Fibroblast of skin of back (primary cell): ENCODE measurements around the gene BBS4.

Source experiments
- DNase-seq: peaks from one replicate; pipeline ENCODE4 v3.0.0-alpha.2; 2013

The BBS4 gene

DNA sequence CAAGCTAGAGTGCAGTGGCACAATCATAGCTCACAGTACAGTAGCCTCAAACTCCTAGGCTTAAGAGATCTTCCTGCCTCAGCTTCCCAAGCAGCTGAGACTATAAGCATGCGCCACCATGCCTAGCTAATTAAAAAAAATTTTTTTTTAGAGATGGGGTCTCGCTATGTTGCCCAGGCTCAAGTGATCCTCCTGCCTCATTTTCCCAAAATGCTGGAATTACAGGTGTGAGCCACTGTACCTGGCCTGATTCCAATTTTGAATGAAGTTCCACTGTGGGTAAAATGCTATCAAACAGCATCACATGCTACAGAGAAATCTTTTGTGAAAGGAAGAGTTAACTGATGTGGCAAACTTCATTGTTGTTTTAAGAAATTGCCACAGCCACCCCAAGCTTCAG lies 80.0 kb downstream of the BBS4 start:
- DNase-seq, result no peak

GRCh38 chr15:72766780-72767179 lies 80.8 kb downstream of the BBS4 start:
- no peak for DNase-seq

DNA sequence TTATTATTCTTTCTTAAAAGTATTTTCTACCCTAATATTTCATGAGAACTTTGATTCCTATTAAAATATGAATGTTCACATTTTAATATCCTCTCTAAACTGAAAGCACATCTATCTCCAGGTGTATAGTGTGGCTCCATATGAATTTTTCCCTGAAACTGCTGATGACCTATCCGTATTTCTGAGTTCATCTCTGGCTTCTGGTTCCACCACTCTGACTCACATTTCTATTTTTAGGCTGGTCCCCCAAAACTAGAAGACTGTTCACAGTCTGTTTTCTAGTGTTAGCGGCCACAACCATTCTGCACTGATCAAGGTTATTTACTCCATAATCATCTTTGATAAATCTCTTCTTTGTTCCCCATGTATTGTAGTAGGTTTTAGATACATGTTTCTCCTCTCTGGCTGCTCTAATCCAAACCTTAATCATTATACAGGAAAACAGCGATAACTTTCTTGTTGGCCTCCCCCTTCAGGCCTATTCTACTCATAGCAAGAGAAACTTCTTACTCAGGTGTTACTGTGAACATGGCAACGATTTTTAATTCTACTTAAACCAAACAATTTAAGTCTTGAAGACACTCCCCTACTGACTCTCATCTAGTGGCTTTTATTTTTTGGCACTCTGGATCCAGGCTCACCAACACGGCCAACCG lies 84.8 kb downstream of the BBS4 start:
- no peak for DNase-seq

- DNase-seq, result no peak
Observed at GRCh38 chr15:72771329-72771725, 85.3 kb downstream of the BBS4 start.

- DNase-seq, result no peak
Observed at GRCh38 chr15:72774696-72775383, 88.8 kb downstream of the BBS4 start.

DNA sequence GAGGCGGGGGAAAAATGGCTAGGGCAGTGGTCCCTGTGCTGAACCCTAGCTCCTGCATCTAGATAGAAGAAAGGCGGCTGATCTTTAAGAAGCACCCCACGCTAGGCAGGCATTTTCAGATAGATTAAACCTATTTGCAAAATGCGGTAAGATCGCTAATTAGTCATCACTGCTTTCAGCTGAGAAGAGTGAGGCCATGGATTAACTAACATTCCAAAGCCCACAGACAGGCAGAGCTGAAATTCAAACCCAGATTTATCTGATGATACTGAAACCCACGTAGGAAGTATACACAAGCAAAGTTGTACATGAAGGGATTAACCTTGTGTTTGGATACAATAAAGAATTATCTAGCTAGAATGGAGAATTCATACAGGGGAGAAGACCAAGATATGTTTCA lies 92.8 kb downstream of the BBS4 start:
- DNase-seq, result no peak

GRCh38 chr15:72781631-72782030 lies 95.6 kb downstream of the BBS4 start:
- DNase-seq, result no peak

DNA sequence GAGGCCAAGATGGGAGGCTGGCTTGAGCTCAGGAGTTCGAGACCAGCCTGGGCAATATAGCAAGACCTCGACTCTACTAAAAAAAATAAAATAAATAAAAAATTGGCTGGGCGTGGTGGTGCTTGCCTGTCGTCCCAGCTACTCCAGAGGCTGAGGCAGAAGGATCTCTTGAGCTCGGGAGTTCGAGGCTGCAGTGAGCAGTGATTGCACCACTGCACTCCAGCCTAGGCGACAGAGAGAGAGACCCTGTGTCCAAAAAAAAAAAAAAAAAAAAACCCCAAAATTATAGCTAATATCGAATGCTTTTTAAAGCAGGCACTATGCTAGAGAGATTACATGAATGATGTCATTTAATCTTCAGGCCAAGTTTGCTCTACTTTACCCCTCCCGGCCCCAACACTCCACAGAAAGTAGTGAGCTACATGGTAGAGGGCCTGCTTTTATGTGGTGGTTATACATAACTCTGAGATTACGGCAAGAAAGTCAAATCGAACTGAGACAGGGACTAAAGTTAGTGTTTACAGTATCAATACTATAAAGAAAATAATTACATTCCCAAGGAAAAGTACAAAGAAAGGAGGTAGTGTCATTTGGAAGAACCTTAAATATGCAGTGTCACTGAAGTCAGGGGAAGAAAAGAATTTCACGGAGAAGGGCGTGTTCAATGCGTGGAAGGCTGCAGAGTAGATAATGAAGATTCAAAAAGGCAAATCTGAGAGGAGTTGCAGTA lies 96.4 kb downstream of the BBS4 start:
- no peak for DNase-seq

- DNase-seq, result peak; percentile 30
Observed at GRCh38 chr15:72783004-72783639, 97.1 kb downstream of the BBS4 start.

GRCh38 chr15:72783640-72784455 lies 97.8 kb downstream of the BBS4 start, which contains the start of gene ADPGK:
Gene ADPGK (minus strand): TSS chr15:72783758. CDS start chr15:72783691, 67 bp downstream.
- peak; percentile 91 for DNase-seq

DNA sequence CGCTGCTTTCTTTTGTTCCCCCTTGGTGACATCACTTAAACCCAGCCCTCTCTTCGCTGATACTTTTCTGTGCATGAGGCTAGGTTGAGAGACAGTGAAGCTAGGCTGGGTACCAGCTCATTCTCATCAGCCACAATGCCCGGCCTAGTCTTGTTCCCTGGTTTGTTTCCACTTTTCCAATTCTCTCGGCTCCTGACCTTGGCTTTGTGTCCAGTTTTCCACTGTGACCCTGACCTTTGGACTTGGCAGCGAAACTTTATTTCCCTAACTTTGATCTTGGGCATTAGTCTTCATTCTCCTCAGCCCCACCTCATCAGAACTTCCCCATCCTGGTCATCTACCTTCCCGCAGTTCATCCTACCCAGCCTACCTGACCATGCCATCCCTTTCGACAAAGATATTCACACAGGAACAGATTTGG lies 98.5 kb downstream of the BBS4 start:
- DNase-seq, result no peak

- peak; percentile 87 for DNase-seq
Observed at GRCh38 chr15:72785432-72785831, 99.4 kb downstream of the BBS4 start.

DNA sequence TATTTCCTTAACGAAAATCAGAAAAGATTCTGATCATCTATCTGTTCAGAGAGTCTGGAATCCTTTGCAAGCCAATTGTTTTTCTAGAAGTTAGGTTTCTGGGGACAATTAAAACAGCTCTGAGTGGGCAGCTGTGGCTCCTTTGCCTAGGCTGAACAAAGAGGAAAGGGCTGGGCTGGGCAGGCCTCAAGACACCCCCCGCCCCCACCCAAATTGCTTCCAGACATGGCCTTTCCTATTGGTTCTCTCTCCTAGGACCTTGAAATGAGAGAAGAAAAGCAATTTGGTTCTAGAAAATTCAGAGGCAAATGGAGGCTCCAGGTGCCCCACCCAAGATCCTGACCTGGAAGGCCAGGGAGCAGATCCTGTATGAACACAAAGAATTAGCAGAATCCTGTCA lies 99.8 kb downstream of the BBS4 start:
- DNase-seq, result peak; percentile 24

DNA sequence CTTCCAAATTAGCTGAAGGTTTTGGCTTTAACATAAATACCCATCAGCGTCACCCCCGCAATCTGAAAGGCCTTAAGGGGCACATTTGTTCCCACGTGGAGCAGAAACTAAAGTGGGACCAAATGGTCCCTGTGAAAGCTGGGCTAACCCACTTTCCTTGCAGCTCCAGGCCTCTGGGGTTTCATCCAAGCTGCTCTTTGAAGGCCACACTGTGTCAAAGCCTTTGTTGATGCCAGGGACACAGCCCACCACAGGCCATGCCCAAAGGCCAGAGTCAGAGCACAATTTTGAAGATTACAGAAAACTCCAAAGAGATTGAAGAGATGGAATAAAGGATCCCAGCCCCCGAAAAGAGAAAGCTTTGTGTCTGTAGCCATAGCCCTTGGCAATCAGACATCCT lies 100.2 kb downstream of the BBS4 start:
- no peak for DNase-seq

GRCh38 chr15:72786676-72787345 lies 100.8 kb downstream of the BBS4 start:
- no peak for DNase-seq

DNA sequence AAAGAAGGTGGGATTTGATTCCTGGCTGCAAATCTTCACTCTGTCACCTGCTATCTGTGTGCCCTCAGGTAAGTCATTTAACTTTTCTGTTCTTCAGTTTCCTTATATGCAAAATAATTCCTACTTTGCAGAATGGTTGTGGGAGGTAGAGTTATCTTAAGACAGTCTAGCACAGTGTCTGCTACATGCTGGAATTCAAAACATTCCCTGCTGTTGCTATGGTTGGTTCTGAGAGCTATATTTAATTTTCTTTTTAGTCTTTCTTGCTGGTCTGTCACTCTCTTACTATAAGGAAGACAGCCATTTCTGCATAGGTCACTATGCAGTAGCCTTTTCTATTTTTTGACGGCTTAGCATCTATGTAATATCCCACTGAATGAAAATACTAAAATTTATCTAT lies 101.5 kb downstream of the BBS4 start:
- DNase-seq, result peak; percentile 39
